GM21367 (cell line): ENCODE results near the gene GP1BA.

Experiments used
- ATAC-seq: cut with Tn5 transposase; IDR thresholded peaks from one replicate; pipeline ENCODE4 v1.9.1; 2021; ENCODE audit not compliant: unreplicated experiment

Gene GP1BA

GRCh38 chr17:4971826-4972225 is 39.7 kb downstream of the GP1BA start:
- ATAC-seq: no peak

DNA sequence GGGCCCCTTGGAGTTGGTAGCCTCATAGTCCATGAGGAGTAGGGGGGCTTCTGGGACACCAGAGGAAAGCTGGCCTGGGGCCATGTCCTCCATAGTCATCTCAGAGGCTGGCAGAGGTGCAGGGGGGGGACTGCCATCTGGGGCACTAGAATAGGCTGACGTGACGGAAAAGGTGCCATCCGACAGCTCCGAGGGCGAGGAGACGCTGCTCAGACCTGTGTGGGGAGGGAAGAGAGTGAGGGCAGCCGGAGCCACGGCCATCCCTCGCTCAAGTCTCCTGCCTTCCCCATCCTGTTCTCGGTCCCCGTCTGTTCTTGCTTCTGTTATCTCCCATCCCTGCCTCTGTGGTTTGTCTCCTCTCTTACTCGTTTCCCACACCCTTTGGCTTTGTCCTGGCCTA is 40.2 kb downstream of the GP1BA start:
- ATAC-seq: no peak

- no peak for ATAC-seq
These were observed 40.7 kb downstream of the GP1BA start for GRCh38 chr17:4972752-4973151.

- no peak for ATAC-seq
These were observed 41.4 kb downstream of the GP1BA start for GRCh38 chr17:4973256-4974114.

- no peak for ATAC-seq
These were observed 42.1 kb downstream of the GP1BA start for GRCh38 chr17:4974115-4974670.

DNA sequence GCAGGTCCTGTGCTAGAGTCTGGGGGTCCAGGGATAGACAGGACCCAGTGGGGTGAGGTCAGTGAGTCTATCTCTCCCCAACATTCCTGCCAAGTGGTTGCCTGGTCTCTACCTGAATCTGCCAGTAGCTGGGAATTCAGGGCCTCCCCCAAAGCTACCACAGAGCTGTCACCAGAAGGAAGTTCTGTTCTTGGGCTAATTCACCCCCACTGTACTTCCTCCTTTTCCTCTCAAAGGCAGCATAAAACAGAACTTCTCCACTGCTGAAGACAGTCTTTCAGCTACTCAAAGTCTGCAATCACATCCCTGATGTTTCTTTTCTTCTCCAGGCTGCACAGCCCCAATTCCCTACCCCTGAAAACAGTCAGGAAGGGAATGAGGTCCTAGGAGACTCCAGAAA is 46.6 kb downstream of the GP1BA start:
- no peak for ATAC-seq

GRCh38 chr17:4980644-4981216 is 48.7 kb downstream of the GP1BA start:
- no peak for ATAC-seq

GRCh38 chr17:4982305-4982704 is 50.2 kb downstream of the GP1BA start:
- no peak for ATAC-seq
